Measurements from ENCODE around the gene ZNF471.

- TF ChIP-seq CTCF (IDR thresholded peaks at IDR 0.05) = no peak
- no peak for TF ChIP-seq POLR2AphosphoS5 (IDR thresholded peaks at IDR 0.05)
These were observed 66.3 kb downstream of the ZNF471 start for GRCh38 chr19:56573914-56574313.

Data from breast epithelium (tissue), 3 donors.